HepG2 (cell line): ENCODE measurements around the gene RHOT2. TPM values are rescaled to one million over a fixed set of nuclear protein-coding genes. Genes with fewer than 3 reads are reported as not detected.

ENCODE experiments used
- ATF7-NPFF ChIP-seq: sonication (generic); formaldehyde crosslinking; IDR thresholded peaks from 2 replicates; pipeline ENCODE4 v1.8.1; 2023; ENCODE audit warnings: mild to moderate bottlenecking, low read depth, missing genetic modification reagents, moderate library complexity
- BCL6 ChIP-seq: IDR thresholded peaks from 2 replicates; pipeline ENCODE4 v1.6.1; 2016; ENCODE audit warnings: missing genetic modification reagents, missing compliant biosample characterization
- CBX1 ChIP-seq: IDR thresholded peaks from one replicate; pipeline ENCODE4 v1.6.1; 2016; ENCODE audit warnings: antibody characterized with exemption, low read depth
- CREB1 ChIP-seq, 2 experiments: fragments of 450-650 bp in 1 of 2; IDR thresholded peaks; 2 replicates each; pipeline ENCODE4 v1.6.1; 2016 to 2017; ENCODE audit warnings: control low read depth in 1 of 2, mild to moderate bottlenecking in 1 of 2, missing compliant biosample characterization in 1 of 2, missing genetic modification characterization in 1 of 2
- DMAP1 ChIP-seq: IDR thresholded peaks from 2 replicates; pipeline ENCODE4 v1.6.1; 2016
- DR1 ChIP-seq: sonication (generic); formaldehyde crosslinking; IDR thresholded peaks from 2 replicates; pipeline ENCODE4 v1.8.0; 2021; ENCODE audit warnings: mild to moderate bottlenecking, missing genetic modification reagents, inconsistent platforms
- GATAD2A ChIP-seq: IDR thresholded peaks from 2 replicates; pipeline ENCODE4 v1.6.1; 2016
- HDAC1 ChIP-seq: sonication (generic); formaldehyde crosslinking; IDR thresholded peaks from 2 replicates; pipeline ENCODE4 v1.5.1; 2020; ENCODE audit warnings: mild to moderate bottlenecking, missing genetic modification reagents
- HES4 ChIP-seq: sonication (generic); formaldehyde crosslinking; IDR thresholded peaks from 2 replicates; pipeline ENCODE4 v1.9.0; 2021; ENCODE audit warnings: mild to moderate bottlenecking, missing genetic modification reagents, borderline replicate concordance
- IRF2 ChIP-seq: IDR thresholded peaks from 2 replicates; pipeline ENCODE4 v1.6.1; 2018; ENCODE audit warnings: missing genetic modification reagents, missing compliant biosample characterization
- SMYD3 ChIP-seq: sonication (generic); formaldehyde crosslinking; IDR thresholded peaks from 2 replicates; pipeline ENCODE4 v1.8.1; 2023; ENCODE audit warnings: mild to moderate bottlenecking, missing genetic modification reagents
- SOX5 ChIP-seq: IDR thresholded peaks from 2 replicates; pipeline ENCODE4 v1.6.1; 2016; ENCODE audit warnings: borderline replicate concordance
- ZBTB7B ChIP-seq: sonication (generic); formaldehyde crosslinking; IDR thresholded peaks from 2 replicates; pipeline ENCODE4 v1.4.0; 2020; ENCODE audit warnings: missing genetic modification reagents
- ZFY ChIP-seq: sonication (generic); formaldehyde crosslinking; IDR thresholded peaks from 2 replicates; pipeline ENCODE4 v1.4.0; 2020; ENCODE audit warnings: missing genetic modification reagents
- ZNF615 ChIP-seq: sonication (generic); formaldehyde crosslinking; IDR thresholded peaks from 2 replicates; pipeline ENCODE4 v1.5.0; 2020; ENCODE audit warnings: mild to moderate bottlenecking, missing genetic modification reagents, borderline replicate concordance
- polyA plus RNA-seq, 8 experiments: library from polyadenylated mRNA; depleted of rRNA in 3 of 8; stranded (reverse) in 7 of 8; unstranded in 1 of 8; fragments of >200 nt; fragmentation: Illumina TruSeq in 4 of 8; extraction: Trizol in 4 of 8; gene quantifications; 2 replicates each; pipeline versions ENCODE4 v1.2.1 to v1.2.3, GENCODE V29; 2011 to 2016; ENCODE audit warnings: low read depth in 4 of 8, missing spikeins in 1 of 8, mixed read lengths in 1 of 8; ENCODE audit not compliant: insufficient read depth in 1 of 8
- total RNA-seq, 5 experiments: library from RNA; depleted of rRNA; stranded (reverse); fragments of >200 nt; fragmentation: Illumina TruSeq; extraction: Trizol; gene quantifications; 2 replicates each; pipeline ENCODE4 v1.2.3, GENCODE V29; 2016; ENCODE audit warnings: low read depth in 1 of 5
- TF ChIP-seq, protein P1 (sequence below): sonication (generic); formaldehyde crosslinking; IDR thresholded peaks from 2 replicates; pipeline ENCODE4 v1.4.0; 2020; ENCODE audit warnings: missing genetic modification reagents, borderline replicate concordance
- TF ChIP-seq, protein P2 (sequence below): sonication (generic); formaldehyde crosslinking; conservative IDR thresholded peaks from 2 replicates; pipeline ENCODE4 v1.4.0; 2020; ENCODE audit warnings: missing genetic modification reagents
- TF ChIP-seq, protein P3 (sequence below): sonication (generic); formaldehyde crosslinking; IDR thresholded peaks from 2 replicates; pipeline ENCODE4 v1.4.0; 2020; ENCODE audit warnings: low read depth, mild to moderate bottlenecking, missing genetic modification reagents
- TF ChIP-seq, protein P4 (sequence below): fragments of 450-650 bp; IDR thresholded peaks from 2 replicates; pipeline ENCODE4 v1.6.1; 2016

Gene RHOT2
- total and polyA plus RNA-seq, 2 of the 13 experiments (the other 11 are each of a cell fraction or from before 2014, with no cell fraction given): 63.6 to 76.9 TPM

DNA sequence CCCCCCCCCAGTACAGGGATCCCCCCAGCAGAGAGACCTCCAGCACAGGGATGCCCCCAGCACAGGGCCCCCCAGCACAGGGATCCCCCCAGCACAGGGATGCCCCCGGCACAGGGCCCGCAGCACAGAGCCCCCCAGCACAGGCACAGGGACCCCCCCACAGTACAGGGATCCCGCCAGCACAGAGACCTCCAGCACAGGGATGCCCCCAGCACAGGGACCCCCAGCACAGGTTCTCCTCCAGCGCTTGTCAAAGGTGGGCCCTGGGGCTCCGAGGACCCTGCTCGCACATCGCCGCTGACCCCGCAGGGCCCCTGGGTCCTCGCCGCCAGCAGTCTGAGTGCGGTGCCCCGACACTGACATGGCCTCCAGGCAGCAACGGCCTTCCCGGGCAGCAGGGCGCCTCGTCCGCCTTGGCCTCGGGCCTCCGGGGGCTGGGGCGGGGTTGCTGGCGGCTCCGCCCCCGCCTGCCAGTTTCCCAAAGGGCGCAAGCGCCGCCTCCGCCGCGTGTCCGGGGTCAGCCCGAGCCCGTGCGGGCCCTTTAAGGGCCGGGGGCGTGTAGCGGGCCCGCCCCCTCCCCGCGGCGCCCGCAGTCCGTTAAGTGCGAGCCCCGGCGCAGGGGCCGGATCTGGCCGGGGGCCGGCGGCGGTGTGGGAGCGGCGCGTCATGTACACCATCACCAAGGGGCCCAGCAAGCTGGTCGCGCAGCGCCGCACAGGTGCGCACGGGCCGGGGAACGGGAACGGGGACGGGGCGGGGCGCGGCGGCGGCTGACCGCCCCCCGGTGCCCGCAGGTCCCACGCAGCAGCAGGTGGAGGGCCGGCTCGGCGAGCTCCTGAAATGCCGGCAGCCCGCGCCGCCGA lies 26.4 kb upstream of the RHOT2 start, which contains the start of gene MCRIP2 (continued):
- TF ChIP-seq, protein P1, sequence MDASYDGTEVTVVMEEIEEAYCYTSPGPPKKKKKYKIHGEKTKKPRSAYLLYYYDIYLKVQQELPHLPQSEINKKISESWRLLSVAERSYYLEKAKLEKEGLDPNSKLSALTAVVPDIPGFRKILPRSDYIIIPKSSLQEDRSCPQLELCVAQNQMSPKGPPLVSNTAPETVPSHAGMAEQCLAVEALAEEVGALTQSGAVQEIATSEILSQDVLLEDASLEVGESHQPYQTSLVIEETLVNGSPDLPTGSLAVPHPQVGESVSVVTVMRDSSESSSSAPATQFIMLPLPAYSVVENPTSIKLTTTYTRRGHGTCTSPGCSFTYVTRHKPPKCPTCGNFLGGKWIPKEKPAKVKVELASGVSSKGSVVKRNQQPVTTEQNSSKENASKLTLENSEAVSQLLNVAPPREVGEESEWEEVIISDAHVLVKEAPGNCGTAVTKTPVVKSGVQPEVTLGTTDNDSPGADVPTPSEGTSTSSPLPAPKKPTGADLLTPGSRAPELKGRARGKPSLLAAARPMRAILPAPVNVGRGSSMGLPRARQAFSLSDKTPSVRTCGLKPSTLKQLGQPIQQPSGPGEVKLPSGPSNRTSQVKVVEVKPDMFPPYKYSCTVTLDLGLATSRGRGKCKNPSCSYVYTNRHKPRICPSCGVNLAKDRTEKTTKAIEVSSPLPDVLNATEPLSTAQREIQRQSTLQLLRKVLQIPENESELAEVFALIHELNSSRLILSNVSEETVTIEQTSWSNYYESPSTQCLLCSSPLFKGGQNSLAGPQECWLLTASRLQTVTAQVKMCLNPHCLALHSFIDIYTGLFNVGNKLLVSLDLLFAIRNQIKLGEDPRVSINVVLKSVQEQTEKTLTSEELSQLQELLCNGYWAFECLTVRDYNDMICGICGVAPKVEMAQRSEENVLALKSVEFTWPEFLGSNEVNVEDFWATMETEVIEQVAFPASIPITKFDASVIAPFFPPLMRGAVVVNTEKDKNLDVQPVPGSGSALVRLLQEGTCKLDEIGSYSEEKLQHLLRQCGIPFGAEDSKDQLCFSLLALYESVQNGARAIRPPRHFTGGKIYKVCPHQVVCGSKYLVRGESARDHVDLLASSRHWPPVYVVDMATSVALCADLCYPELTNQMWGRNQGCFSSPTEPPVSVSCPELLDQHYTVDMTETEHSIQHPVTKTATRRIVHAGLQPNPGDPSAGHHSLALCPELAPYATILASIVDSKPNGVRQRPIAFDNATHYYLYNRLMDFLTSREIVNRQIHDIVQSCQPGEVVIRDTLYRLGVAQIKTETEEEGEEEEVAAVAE (CRISPR knock-in tag): peak; percentile 60; the same call in 1 of the 2 replicates
- TF ChIP-seq DR1 (CRISPR knock-in tag) (peak; percentile 64; the same call in 1 of the 2 replicates), HES4 (CRISPR knock-in tag) (0 out of 2 replicates have a peak, but pooled peaks have one; percentile 47), ZNF615 (CRISPR knock-in tag) (no peak), ATF7-NPFF (CRISPR knock-in tag) (no peak), CBX1 (peak; percentile 78), BCL6 (CRISPR knock-in tag) (0 out of 2 replicates have a peak, but pooled peaks have one; percentile 15), ZFY (CRISPR knock-in tag) (peak; percentile 69; the same call in 1 of the 2 replicates), SMYD3 (CRISPR knock-in tag) (no peak), GATAD2A (no peak), IRF2 (CRISPR knock-in tag) (peak; percentile 28; the same call in 1 of the 2 replicates), DMAP1 (CRISPR knock-in tag) (no peak), HDAC1 (CRISPR knock-in tag) (0 out of 2 replicates have a peak, but pooled peaks have one; percentile 36), ZBTB7B (CRISPR knock-in tag) (no peak), SOX5 (CRISPR knock-in tag) (peak; percentile 32; the same call in 1 of the 2 replicates), CREB1 (IDR thresholded peaks at IDR 0.05) (no peak; the same call in 1 of the 2 replicates), CREB1 (CRISPR knock-in tag; IDR thresholded peaks at IDR 0.05) (no peak)
- TF ChIP-seq, protein P2, sequence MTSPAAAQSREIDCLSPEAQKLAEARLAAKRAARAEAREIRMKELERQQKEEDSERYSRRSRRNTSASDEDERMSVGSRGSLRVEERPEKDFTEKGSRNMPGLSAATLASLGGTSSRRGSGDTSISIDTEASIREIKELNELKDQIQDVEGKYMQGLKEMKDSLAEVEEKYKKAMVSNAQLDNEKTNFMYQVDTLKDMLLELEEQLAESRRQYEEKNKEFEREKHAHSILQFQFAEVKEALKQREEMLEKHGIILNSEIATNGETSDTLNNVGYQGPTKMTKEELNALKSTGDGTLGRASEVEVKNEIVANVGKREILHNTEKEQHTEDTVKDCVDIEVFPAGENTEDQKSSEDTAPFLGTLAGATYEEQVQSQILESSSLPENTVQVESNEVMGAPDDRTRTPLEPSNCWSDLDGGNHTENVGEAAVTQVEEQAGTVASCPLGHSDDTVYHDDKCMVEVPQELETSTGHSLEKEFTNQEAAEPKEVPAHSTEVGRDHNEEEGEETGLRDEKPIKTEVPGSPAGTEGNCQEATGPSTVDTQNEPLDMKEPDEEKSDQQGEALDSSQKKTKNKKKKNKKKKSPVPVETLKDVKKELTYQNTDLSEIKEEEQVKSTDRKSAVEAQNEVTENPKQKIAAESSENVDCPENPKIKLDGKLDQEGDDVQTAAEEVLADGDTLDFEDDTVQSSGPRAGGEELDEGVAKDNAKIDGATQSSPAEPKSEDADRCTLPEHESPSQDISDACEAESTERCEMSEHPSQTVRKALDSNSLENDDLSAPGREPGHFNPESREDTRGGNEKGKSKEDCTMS (CRISPR knock-in tag): no peak
- TF ChIP-seq, protein P3, sequence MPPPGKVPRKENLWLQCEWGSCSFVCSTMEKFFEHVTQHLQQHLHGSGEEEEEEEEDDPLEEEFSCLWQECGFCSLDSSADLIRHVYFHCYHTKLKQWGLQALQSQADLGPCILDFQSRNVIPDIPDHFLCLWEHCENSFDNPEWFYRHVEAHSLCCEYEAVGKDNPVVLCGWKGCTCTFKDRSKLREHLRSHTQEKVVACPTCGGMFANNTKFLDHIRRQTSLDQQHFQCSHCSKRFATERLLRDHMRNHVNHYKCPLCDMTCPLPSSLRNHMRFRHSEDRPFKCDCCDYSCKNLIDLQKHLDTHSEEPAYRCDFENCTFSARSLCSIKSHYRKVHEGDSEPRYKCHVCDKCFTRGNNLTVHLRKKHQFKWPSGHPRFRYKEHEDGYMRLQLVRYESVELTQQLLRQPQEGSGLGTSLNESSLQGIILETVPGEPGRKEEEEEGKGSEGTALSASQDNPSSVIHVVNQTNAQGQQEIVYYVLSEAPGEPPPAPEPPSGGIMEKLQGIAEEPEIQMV: no peak; the same call in 1 of the 2 replicates
- TF ChIP-seq, protein P4, sequence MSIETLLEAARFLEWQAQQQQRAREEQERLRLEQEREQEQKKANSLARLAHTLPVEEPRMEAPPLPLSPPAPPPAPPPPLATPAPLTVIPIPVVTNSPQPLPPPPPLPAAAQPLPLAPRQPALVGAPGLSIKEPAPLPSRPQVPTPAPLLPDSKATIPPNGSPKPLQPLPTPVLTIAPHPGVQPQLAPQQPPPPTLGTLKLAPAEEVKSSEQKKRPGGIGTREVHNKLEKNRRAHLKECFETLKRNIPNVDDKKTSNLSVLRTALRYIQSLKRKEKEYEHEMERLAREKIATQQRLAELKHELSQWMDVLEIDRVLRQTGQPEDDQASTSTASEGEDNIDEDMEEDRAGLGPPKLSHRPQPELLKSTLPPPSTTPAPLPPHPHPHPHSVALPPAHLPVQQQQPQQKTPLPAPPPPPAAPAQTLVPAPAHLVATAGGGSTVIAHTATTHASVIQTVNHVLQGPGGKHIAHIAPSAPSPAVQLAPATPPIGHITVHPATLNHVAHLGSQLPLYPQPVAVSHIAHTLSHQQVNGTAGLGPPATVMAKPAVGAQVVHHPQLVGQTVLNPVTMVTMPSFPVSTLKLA: no peak
